HG03196 (cell line): ENCODE results near the gene CDKN1C.

ENCODE experiments used
- ATAC-seq: cut with Tn5 transposase; IDR thresholded peaks from one replicate; pipeline ENCODE4 v1.9.1; 2021; ENCODE audit not compliant: unreplicated experiment

Gene CDKN1C

GRCh38 chr11:2870460-2870859, 15.1 kb downstream of the CDKN1C start:
- ATAC-seq = no peak

GRCh38 chr11:2869561-2870427, 15.8 kb downstream of the CDKN1C start:
- no peak for ATAC-seq

DNA sequence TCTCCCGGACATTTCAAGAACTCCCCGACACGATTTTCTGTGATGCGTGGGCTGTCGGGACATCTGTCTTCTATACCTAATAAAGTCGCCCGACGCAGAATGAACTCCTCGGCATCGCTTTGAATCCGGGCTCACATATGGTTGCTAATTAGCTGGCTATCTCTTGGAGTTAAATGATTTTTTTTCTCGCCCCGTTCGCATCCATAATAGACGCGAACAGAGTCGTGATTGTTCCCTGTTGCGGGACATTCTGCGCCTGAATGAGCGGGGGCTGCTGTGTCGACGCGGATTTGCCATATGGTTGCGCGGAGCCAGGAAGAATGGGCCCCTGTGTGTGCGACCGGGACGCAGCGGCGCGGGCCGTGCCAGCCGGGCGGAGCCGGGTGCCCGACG, 16.4 kb downstream of the CDKN1C start:
- ATAC-seq = no peak

DNA sequence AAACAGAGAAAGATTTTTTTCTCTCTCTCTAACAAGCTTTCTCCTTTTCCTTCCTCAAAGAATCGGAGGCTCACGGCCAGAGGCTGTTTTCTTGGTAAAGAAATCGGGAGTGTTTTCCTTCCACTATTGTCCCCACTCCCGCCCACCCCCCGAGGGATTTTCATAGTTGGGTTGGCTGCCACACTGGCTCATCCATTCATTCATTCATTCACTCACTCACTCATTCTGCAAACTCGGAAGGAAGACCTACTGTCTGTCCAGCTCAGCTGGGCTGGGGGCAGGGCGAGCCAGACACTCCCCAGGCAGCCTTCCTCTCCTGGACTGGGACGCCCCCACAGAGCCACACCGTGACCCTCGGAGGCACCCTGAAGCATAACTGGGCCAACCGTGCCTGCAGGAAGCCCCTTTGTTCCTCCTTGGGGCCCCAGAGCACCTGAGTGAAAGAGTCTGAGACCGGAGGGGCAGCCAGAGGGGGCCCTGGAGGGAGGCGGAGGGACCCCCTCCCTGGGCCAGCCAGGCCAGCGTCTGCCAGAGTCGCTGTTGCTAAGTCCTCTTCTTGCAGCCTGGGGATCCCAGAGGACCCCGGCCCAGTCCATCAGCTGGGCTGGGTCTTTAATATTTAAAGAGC, 17.0 kb downstream of the CDKN1C start:
- ATAC-seq = no peak

GRCh38 chr11:2867722-2868505, 17.7 kb downstream of the CDKN1C start:
- no peak for ATAC-seq

DNA sequence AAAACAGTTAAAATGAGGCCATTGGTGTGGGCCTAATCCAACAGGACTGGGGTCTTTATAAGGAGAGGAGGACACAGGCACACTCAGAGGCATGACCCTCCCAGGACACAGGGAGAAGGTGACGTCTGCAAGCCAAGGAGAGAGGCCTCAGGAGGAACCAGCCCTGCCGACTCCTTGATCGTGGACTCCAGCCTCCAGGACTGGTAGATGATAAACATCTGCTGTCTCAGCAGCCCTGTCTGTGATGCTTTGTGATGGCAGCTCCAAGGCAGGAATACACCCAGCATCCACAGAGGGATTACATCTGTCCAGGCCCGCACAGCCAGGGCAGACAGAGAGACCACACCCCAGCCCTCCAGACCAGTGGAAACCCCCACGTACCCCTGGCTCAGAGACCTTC, 18.4 kb downstream of the CDKN1C start:
- ATAC-seq = no peak

DNA sequence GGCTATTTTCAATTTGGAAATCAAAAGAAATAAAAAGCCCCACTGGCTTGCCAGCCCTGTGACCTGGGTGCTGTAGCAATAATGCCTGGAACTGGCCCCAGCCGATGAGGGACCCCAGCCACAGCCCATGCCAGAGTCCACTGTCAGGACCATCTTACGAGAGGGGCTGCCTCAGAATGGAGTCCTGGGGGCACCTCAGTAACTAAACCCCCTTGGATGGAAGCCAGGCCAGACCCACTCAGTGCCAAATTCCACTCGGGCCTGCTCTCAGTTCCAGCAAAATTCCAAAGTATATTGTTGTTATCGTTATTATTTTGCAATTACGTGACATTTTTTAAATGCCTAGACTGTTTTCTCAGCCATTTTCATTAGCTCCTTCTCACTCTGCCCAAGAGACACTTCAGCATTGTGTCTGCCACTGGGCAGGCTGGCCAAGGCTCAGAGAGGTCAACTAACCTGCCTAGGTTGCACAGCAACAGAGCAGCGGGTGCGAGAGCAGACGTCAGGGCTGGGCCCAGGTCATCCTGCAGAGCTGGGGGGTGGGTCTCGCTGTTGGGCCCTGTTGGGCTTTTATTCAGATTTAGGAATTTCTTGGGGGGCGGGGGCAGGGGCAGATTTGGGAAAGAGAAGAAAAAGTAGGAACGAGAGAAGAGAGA, 19.5 kb downstream of the CDKN1C start:
- ATAC-seq = no peak

DNA sequence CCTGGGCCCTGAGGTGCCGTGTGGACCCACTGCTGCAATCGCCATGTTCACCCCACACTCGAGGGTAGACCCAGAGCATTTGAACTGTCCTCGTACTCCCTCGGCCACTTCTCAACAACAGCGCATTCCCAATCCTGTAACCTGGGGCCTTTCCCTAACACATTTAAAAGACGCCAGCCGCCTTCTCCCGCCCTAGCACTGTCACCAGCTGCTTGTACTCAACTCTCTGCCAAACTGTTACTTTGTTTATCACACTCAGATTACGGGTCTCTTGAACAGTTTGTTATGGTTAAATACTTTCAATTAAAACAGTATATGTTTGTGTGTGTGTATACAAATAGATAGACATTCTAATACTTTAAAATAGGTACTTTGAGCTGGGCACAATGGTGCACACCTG, 20.7 kb downstream of the CDKN1C start:
- no peak for ATAC-seq

- ATAC-seq = no peak
Measured at GRCh38 chr11:2863276-2863618, 22.3 kb downstream of the CDKN1C start.

GRCh38 chr11:2862395-2863275, 22.9 kb downstream of the CDKN1C start:
- no peak for ATAC-seq

GRCh38 chr11:2860636-2861035, 24.9 kb downstream of the CDKN1C start:
- ATAC-seq = no peak

DNA sequence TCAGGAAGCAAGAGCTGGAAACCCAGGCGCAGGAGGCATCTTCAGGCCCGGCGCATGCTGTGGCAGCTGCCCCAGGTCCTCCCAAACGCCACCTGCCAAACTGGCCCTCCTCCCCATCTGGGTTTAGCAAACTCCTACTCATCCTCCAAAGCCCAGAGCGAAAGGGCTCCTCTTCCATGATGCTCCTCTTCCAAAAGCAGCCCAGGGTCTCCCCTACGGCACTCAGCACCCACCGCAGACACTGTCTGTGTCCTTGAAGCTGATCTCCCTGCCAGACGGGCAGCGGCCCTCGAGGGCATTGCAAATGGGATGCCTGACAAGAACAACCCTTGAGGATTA, 25.9 kb downstream of the CDKN1C start:
- ATAC-seq = no peak

DNA sequence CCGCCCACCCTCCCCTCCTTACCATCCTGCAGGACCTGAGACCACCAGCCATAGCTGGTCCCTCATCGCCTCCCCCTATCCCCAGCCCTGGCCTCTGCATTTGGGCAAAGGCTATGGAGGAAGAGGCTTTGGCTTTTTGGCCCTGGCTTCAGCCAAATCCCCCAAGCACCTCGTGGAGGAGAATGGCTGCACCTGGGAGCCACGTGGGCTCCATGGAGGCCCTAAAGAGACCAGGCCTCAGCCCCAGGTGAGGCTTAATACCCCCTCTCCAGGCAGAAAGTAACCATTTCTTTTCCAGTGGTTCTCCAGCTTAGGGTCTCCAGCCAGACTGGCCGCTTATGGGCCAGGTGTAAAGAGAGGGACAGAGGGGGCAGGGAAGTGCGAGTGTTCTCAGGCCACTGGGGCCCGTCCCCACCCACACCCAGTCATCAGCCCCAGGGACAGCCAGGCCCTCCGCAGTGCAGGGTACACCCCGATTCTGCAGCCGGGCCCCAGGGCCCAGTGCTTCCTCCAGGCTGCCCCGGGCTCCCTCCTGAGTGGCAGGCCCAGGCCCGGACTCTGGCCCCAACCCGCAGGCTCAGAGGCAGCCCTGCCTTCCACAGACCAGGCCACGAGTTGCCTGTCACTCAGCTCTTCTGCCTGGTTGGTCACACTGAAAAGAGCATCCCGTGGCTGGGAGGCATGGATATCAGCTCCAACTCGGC, 26.4 kb downstream of the CDKN1C start:
- no peak for ATAC-seq

DNA sequence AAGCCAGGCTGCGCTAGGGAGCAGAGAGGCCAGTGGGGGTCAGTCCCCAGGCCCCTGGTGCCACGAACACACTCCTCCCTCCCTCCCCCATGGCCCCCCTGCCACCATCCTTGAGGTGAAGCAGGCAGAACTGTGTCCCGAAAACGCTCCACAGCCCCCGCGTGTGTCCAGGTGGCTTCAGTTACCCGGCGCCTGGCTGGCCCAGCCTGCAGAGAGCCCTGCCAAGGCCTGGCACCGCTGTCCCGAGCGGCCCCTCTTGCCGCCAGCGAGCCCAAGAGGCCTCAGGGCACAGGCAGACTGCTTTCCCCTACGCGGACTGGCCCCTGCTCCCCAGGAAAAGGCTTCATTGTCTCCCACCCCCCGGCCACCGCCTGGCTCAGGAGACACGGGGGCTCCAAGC, 27.7 kb downstream of the CDKN1C start:
- ATAC-seq = no peak

- ATAC-seq = no peak
Measured at GRCh38 chr11:2857276-2857675, 28.3 kb downstream of the CDKN1C start.

DNA sequence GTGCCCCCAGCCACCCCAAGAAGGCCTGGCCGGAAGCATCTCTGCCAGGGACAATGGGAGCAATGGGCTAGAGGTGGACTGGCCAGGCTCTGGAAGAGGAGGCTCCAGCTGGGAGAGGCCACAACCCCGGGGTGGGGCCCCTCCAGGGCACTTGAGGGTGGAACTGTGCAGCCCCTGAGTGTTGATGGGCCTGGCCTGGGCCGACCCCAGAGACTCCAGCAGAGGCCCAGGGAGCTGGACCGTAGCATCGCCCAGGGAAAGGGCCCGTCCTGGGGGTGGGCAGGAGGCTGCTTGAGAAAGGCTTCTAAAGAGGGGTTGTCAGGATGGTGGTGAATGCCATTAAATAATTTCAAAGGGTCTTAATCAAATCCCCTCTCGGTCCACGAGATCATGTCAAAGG, 30.4 kb downstream of the CDKN1C start:
- no peak for ATAC-seq

DNA sequence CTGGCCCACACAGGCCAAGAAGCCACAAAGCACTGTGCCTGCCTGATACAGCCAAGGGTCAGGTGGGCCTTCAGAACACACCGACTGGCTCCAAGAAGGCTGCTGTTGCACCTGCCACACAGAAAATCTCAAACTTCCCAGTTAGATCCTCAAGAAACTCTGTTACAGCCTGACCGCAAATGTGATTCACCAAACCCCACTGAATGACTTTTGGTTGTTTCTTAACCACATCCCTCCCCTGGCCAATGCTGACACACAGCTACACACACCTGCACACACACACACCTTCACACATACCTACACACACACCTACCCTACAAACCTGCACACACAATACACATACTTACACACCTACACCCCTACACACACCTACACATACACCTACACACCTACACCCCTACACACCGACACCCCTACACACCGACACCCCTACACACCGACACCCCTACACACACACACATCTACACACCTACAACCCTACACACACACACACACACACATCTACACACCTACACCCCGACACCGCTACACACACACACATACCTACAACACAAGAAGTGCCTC, 31.5 kb downstream of the CDKN1C start:
- ATAC-seq = no peak

DNA sequence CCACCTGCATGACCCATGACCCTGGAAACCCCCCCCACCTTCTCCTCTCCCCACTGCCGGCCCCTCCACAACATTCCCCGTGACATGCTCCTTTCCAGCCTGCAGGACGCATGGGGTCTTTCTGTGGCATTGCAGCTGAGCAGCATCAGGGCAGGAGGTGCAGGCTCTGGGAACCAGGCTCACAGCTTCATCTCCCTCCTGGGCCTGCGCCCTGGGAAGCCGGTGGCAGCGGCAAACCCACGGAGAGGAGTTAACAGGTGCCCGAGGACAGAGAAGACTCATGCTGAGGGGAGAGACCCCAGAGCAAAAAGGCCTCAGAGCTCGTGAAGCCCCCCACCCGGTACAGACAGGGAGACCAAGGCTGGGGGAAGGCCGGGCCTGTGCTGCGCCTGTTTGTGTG, 32.2 kb downstream of the CDKN1C start:
- ATAC-seq = no peak

GRCh38 chr11:2849994-2850770, 35.4 kb downstream of the CDKN1C start:
- no peak for ATAC-seq
